GM19455 (cell line): Measurements from ENCODE around the gene HSPG2.
"Not testable (repeated sequence)": the region's sequence is repeated elsewhere in the genome, so short reads cannot be mapped to it uniquely, and the experiment has no call there.

Source experiments
- ATAC-seq: cut with Tn5 transposase; IDR thresholded peaks from one replicate; pipeline ENCODE4 v1.9.1; 2021; ENCODE audit not compliant: unreplicated experiment

HSPG2 gene

GRCh38 chr1:21935393-21935804 lies 1.7 kb downstream of the HSPG2 start:
- no peak for ATAC-seq

- no peak for ATAC-seq
Observed at GRCh38 chr1:21933397-21934248, 3.5 kb downstream of the HSPG2 start.

- ATAC-seq, result no peak
Observed at GRCh38 chr1:21932127-21932526, 5.0 kb downstream of the HSPG2 start.

- no peak for ATAC-seq
Observed at GRCh38 chr1:21931171-21932093, 5.7 kb downstream of the HSPG2 start.

- ATAC-seq, result no peak
Observed at GRCh38 chr1:21930629-21931170, 6.4 kb downstream of the HSPG2 start.

- ATAC-seq, result no peak
Observed at GRCh38 chr1:21930080-21930571, 7.0 kb downstream of the HSPG2 start.

- no peak for ATAC-seq
Observed at GRCh38 chr1:21927533-21928237, 9.4 kb downstream of the HSPG2 start.

- no peak for ATAC-seq
Observed at GRCh38 chr1:21926814-21927532, 10.1 kb downstream of the HSPG2 start.

GRCh38 chr1:21926065-21926464 lies 11.0 kb downstream of the HSPG2 start:
- ATAC-seq, result no peak

GRCh38 chr1:21925334-21925940 lies 11.7 kb downstream of the HSPG2 start:
- ATAC-seq, result no peak

- ATAC-seq, result no peak
Observed at GRCh38 chr1:21924503-21925005, 12.6 kb downstream of the HSPG2 start.

GRCh38 chr1:21922090-21923013 lies 14.8 kb downstream of the HSPG2 start:
- no peak for ATAC-seq

GRCh38 chr1:21921100-21921875 lies 15.8 kb downstream of the HSPG2 start:
- ATAC-seq, result no peak

GRCh38 chr1:21919520-21919919 lies 17.6 kb downstream of the HSPG2 start:
- ATAC-seq, result no peak

- ATAC-seq, result not testable (repeated sequence)
Observed at GRCh38 chr1:21917239-21917631, 19.9 kb downstream of the HSPG2 start.

- ATAC-seq, result no peak
Observed at GRCh38 chr1:21916447-21917238, 20.5 kb downstream of the HSPG2 start.
